Nephron (organoid): ENCODE results near the gene CCDC97.

ENCODE experiments used
- H3K27ac Mint-ChIP-seq, 3 experiments: 2 replicates each; pipeline ENCODE4 v1.8.0; 2020; ENCODE audit warnings: mixed read lengths in 3 of 3, mild to moderate bottlenecking in 2 of 3, moderate library complexity in 1 of 3
- H3K27me3 Mint-ChIP-seq: 2 replicates; pipeline ENCODE4 v1.8.0; 2021; ENCODE audit warnings: low read depth, mild to moderate bottlenecking, moderate library complexity, mixed read lengths
- H3K36me3 Mint-ChIP-seq: 2 replicates; pipeline ENCODE4 v1.8.0; 2020; ENCODE audit warnings: low read depth, mixed read lengths
- H3K4me1 Mint-ChIP-seq: 2 replicates; pipeline ENCODE4 v1.8.0; 2020; ENCODE audit warnings: mixed read lengths
- H3K4me3 Mint-ChIP-seq, 3 experiments: 2 replicates each; pipeline ENCODE4 v1.8.0; 2020; ENCODE audit warnings: mild to moderate bottlenecking in 3 of 3, mixed read lengths in 3 of 3, moderate library complexity in 2 of 3
- H3K9me3 Mint-ChIP-seq: 2 replicates; pipeline ENCODE4 v1.8.0; 2020; ENCODE audit warnings: mixed read lengths
- CTCF ChIP-seq, 3 experiments: fragments of 200-600 bp; sonication (generic); IDR thresholded peaks; one replicate each; pipeline ENCODE4 v1.5.0; 2021; ENCODE audit warnings: antibody characterized with exemption in 3 of 3; ENCODE audit not compliant: unreplicated experiment in 3 of 3

CCDC97 gene

GRCh38 chr19:41371541-41371940, 61.6 kb downstream of the CCDC97 start:
- Mint-ChIP-seq H3K4me1 (peaks cover 13% of the 10 kb centered on the region), H3K9me3 (no peaks in the 10 kb centered on the region), H3K36me3 (no peaks in the 10 kb centered on the region), H3K27me3 (no peaks in the 10 kb centered on the region), H3K4me3 (no peak overlapping the region), H3K27ac (no peak overlapping the region)
- no peak for TF ChIP-seq CTCF (IDR thresholded peaks at IDR 0.05; ENCODE audit: unreplicated experiment in 3 of 3)

GRCh38 chr19:41372501-41372900, 62.5 kb downstream of the CCDC97 start:
- Mint-ChIP-seq H3K4me3 (no peak overlapping the region), H3K4me1 (peaks cover 21% of the 10 kb centered on the region), H3K36me3 (no peaks in the 10 kb centered on the region), H3K27me3 (no peaks in the 10 kb centered on the region), H3K9me3 (no peaks in the 10 kb centered on the region), H3K27ac (peak overlapping the region in 1 of 3 experiments; percentile 37)
- TF ChIP-seq CTCF (IDR thresholded peaks at IDR 0.05; ENCODE audit: unreplicated experiment in 3 of 3), result no peak

- peak overlapping the region in 2 of 3 experiments; percentile 67 to 79 for H3K27ac Mint-ChIP-seq
- TF ChIP-seq CTCF (IDR thresholded peaks at IDR 0.05; ENCODE audit: unreplicated experiment in 3 of 3), result no peak
- peaks cover 21% of the 10 kb centered on the region for H3K4me1 Mint-ChIP-seq
- no peaks in the 10 kb centered on the region for H3K27me3 Mint-ChIP-seq
- H3K4me3 Mint-ChIP-seq, result peak overlapping the region in 2 of 3 experiments; percentile 42 to 59
- H3K9me3 Mint-ChIP-seq, result no peaks in the 10 kb centered on the region
- no peaks in the 10 kb centered on the region for H3K36me3 Mint-ChIP-seq
Observed at GRCh38 chr19:41373993-41374392, 64.0 kb downstream of the CCDC97 start.
